Central memory CD8-positive, alpha-beta T cell (primary cell): ENCODE results near the gene DMBX1.

ENCODE experiments used
- ATAC-seq: fragments of 150-1000 bp; cut with Tn5 transposase; replicated peaks from 2 replicates; pipeline ENCODE4 v1.10.0; 2022; ENCODE audit warnings: mild to moderate bottlenecking, moderate FRiP score, moderate number of reproducible peaks; ENCODE audit not compliant: poor library complexity, severe bottlenecking; ENCODE audit errors: extremely low read depth
- DNase-seq, 2 donors: peaks; one replicate each; pipeline ENCODE4 v3.0.0; 2021; ENCODE audit warnings: low spot score in 2 of 2
- H3K27ac Mint-ChIP-seq: one replicate; pipeline ENCODE4 v1.8.0; 2022; ENCODE audit warnings: low read depth, mild to moderate bottlenecking, moderate library complexity, mixed read lengths
- H3K27me3 Mint-ChIP-seq: one replicate; pipeline ENCODE4 v1.8.0; 2022; ENCODE audit warnings: mixed read lengths
- H3K36me3 Mint-ChIP-seq: one replicate; pipeline ENCODE4 v1.8.0; 2022; ENCODE audit warnings: mild to moderate bottlenecking, moderate library complexity, mixed read lengths; ENCODE audit not compliant: insufficient read depth
- H3K4me1 Mint-ChIP-seq: one replicate; pipeline ENCODE4 v1.8.0; 2022; ENCODE audit warnings: mixed read lengths
- H3K4me3 Mint-ChIP-seq: one replicate; pipeline ENCODE4 v1.8.0; 2022; ENCODE audit warnings: mild to moderate bottlenecking, moderate library complexity, mixed read lengths
- H3K9me3 Mint-ChIP-seq: one replicate; pipeline ENCODE4 v1.8.0; 2022; ENCODE audit warnings: mixed read lengths

DMBX1 gene

DNA sequence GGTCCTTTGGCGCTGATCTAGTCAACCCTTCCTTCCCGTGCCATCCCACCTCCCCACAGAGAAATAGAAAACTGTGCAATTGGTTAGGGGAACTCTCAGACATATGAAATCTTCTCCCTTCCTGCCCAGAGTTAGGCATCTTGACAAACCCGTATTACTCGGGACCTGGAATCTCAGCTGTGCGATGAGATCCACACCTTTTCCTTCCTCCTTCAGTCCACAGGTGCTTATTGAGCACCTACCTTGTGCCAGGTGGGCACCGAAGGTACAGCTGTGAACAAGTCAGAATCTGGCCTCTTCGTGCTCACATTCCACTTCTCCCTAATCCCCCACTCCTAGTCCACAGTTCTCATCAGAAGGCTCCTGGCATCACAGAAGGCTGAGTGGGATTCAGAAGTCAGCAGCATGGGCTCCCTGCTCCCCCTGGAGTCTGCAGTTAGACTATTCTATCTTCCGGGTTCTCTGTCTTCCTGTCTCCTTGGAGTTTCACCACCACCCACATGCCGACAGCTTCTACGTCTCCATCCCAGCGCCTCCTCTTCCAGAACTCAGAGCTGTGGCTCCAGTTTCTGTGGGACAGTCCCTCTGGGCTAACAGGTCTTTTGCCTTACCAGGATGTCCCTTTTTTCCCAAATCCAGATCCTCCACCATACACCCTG, 38.8 kb downstream of the DMBX1 start:
- Mint-ChIP-seq H3K4me3 (no peak overlapping the region), H3K36me3 (peaks cover 3% of the 10 kb centered on the region), H3K9me3 (no peaks in the 10 kb centered on the region), H3K27ac (no peak overlapping the region), H3K4me1 (no peaks in the 10 kb centered on the region), H3K27me3 (peaks cover 35% of the 10 kb centered on the region)
- DNase-seq (no peak), ATAC-seq (no peak)

DNA sequence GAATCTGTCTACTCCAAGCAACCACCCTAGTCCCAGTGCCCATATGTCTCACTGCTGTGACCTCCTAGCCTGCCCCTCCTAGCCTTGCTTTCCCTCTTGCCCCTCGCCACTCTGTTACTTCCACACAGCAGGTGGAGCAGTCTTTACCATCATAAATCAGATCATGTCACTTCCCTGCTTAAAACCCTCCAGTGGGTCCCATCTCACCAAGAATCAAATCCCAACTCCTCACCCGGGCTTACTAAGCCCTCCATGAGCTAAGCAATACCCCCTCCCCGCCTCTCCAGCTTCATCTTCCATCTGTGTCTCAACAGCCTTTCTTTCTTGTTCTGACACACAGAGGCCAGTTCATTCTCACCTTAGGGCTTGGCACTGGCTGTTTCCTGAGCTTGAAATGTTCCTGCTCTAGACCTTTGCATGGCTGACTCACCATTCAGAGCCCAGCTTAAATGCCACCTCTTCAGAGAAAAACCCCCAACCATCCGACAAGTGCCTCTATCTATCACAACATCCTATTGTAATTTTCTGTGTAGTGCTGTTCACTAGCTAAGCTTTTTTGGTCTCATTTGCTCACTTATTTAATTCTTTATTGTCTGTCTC, 39.5 kb downstream of the DMBX1 start:
- Mint-ChIP-seq H3K27ac (no peak overlapping the region), H3K4me1 (peaks cover 7% of the 10 kb centered on the region), H3K27me3 (peaks cover 35% of the 10 kb centered on the region), H3K36me3 (peaks cover 4% of the 10 kb centered on the region), H3K9me3 (no peaks in the 10 kb centered on the region), H3K4me3 (no peak overlapping the region)
- ATAC-seq = no peak
- no peak for DNase-seq

DNA sequence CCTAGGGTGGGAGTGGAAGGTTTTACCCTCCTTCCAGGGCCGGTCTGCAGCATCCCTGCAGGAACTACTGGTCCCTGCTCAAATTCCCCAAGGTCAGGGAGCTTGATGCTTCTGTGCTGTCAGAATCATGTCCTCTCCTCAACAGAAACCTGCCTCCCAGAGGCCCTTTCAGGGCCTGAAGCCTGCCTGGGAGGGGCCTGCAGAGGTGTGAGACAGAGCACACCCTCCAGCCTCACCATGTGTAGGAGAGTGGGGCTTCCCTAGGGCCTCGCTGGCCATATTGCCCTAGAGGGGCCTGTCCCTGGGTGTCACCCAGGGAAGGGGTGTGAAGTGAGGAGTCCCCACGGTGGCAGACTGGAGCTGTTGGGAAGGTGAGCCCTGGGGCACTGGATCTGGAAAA, 40.7 kb downstream of the DMBX1 start:
- Mint-ChIP-seq H3K4me3 (peak overlapping the region; percentile 7), H3K36me3 (peaks cover 4% of the 10 kb centered on the region), H3K27ac (no peak overlapping the region), H3K27me3 (peaks cover 27% of the 10 kb centered on the region), H3K9me3 (no peaks in the 10 kb centered on the region), H3K4me1 (peaks cover 11% of the 10 kb centered on the region)
- DNase-seq (no peak), ATAC-seq (no peak)

DNA sequence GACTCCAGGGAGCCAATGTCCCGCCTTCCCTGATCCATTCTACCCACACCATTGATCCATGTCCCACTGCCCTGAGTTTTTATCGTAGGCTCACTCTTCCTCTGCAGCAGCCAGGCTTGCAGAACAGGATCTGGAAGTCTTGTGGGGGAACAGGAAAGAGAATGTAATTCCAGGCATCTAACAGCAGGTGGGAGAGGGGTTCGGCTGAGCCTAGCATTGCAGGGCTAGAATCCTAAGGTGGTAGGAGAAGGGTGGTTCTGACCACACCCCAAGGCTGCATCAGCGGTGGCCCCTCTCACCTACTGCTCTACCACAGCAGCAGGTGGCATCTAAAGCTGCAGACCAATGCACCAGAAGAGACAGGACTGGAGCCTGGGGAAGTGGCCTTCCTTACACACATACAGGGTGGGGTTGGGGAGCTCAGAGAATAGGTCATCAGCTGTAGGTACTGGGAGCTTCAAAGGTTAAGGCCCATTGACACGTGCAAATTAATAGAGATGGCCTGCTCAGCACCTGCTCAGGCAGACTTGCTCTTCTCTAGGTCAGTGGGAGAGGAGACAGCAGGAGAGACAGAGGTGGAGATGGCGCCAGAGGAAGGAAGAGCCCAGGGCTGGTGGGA, 41.3 kb downstream of the DMBX1 start:
- DNase-seq = no peak
- H3K4me1 Mint-ChIP-seq = peaks cover 11% of the 10 kb centered on the region
- H3K9me3 Mint-ChIP-seq = no peaks in the 10 kb centered on the region
- no peak overlapping the region for H3K27ac Mint-ChIP-seq
- peaks cover 4% of the 10 kb centered on the region for H3K36me3 Mint-ChIP-seq
- peak overlapping the region; percentile 7 for H3K4me3 Mint-ChIP-seq
- H3K27me3 Mint-ChIP-seq = peaks cover 22% of the 10 kb centered on the region
- ATAC-seq = no peak

DNA sequence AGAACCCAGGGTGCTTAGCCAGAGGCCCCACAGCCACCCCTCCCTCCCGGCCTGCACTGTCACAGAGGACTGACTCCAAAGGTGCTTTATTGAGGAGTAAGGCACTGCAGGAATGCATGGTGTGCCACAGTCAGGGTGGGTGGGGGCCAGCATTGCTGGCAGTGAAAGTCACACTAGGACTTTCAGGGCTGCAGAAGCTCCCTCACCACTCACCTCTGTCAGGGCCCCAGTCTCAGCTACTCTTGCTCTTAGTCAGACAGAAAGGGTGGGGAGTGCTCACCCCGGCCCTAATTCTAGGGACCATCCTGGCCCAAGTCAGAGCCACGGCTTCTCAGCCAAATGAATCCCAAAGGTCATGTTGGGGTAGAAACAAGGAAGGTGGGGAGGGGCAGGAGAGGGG, 42.5 kb downstream of the DMBX1 start:
- DNase-seq = no peak
- Mint-ChIP-seq H3K27ac (peak overlapping the region; percentile 65), H3K4me3 (peak overlapping the region; percentile 62), H3K9me3 (no peaks in the 10 kb centered on the region), H3K27me3 (peaks cover 22% of the 10 kb centered on the region), H3K36me3 (peaks cover 4% of the 10 kb centered on the region), H3K4me1 (peaks cover 11% of the 10 kb centered on the region)
- ATAC-seq = no peak

DNA sequence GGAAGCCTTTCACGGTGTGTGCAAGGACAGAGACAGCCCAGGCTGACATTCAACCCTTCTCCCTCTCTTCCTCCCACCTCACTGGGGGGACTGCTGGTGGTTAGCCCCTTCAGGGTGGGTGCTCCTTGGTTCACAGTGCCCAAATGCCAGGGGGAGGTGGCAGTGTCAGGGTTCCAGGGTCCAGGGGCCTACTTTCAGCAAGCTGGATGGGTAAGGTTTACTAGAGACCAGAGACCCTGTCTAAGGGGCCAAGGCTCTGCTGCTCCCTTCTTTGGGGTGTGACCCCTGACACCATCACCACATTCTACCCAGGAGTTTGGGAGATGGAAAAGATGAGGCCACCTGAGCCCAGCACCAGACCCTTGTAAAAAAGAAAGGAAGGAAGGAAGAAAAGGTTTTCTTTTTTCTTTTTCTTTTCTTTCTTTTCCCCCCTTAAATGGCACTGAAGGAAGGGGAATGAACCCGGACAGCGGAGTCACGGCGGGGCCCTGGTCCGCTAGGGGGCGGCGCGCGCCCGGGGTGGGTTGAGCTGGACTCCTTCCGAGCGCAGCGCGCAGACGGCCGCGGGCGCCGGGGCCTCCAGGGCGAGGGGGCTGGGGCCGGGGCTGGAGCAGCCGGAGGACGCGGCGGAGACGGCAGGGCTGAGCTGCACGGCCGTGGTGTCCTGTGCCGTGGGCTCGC, 43.0 kb downstream of the DMBX1 start:
- H3K9me3 Mint-ChIP-seq = no peaks in the 10 kb centered on the region
- H3K27ac Mint-ChIP-seq = peak overlapping the region; percentile 65
- peaks cover 4% of the 10 kb centered on the region for H3K36me3 Mint-ChIP-seq
- ATAC-seq (peak; percentile 86), DNase-seq (peak; percentile 59)
- peaks cover 20% of the 10 kb centered on the region for H3K27me3 Mint-ChIP-seq
- peak overlapping the region; percentile 62 for H3K4me3 Mint-ChIP-seq
- peaks cover 11% of the 10 kb centered on the region for H3K4me1 Mint-ChIP-seq

DNA sequence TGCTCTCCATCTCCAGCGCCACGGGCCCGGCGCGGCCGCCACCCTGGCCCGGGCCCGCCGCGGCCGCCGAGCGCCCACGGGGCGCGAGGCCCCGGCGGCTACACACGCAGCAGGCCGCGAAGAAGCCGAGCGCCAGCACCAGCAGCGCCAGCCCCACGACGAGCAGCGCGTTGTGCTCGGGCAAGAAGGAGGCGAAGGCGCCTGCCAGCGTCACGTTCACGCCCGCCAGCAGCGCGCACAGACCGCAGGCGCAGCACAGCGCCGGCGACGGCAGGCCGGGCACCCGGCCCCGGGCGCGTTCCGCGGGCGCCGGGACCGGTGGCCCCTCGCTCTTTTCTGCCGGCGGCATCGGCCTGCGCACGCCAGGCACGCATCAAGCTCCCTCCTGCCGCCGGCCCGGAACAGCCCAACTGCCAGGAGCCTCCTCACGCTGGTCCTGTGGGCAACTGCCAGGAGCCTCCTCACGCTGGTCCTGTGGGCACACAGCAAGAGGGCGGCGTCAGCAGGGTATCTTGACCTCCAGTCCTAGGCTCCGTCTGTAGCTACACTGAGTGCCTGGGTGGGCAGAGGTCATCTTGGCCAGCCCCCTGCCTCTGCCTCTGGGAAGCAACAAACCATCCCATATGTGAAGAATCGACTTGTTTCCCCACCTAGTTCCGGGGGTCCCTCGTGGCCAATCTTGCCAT, 43.7 kb downstream of the DMBX1 start:
- Mint-ChIP-seq H3K4me3 (peak overlapping the region; percentile 87), H3K9me3 (no peaks in the 10 kb centered on the region), H3K27ac (peak overlapping the region; percentile 90), H3K27me3 (peaks cover 13% of the 10 kb centered on the region), H3K36me3 (peaks cover 4% of the 10 kb centered on the region), H3K4me1 (peaks cover 11% of the 10 kb centered on the region)
- peak; percentile 83 for ATAC-seq
- peak; percentile 36 to 53 for DNase-seq

DNA sequence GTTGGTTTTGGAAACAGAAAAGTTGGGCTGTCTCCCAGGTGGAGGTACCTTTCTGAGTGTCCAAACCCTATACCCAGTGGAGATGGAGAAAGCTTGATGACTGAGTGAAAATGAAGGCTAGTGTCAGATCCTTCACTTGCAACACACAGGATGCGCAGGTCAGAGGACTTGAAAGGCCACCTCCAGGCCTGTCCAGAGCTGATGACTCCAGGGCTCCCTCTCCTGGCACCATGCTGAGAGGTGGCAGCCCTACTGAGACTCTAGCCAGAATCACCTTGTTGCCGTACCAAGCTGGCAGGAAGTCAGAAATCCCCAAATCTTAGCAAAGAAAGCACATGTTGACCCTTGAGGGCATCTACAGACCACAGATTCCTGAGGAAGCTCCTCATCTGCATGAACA, 45.4 kb downstream of the DMBX1 start:
- H3K36me3 Mint-ChIP-seq = peaks cover 4% of the 10 kb centered on the region
- no peak for DNase-seq

DNA sequence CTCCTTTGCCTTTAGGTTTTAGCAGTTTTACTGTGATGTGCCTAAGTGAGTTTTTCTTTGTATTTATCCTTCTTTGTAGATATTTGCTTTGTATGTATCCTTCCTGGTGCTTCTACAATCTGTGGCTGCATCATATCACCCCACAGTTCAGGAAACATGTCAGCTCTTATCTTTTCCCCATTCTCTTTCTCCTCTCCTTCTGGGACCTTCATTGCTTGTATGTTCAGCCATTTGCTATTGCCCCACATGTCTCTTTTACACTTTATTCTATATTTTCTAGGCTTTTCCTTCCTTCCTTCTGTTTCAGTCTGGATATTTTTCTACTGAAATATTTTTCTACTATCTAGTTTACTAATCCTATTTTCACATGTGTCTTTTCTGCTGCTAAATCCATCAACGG, 46.9 kb downstream of the DMBX1 start:
- peaks cover 4% of the 10 kb centered on the region for H3K36me3 Mint-ChIP-seq
- H3K27ac Mint-ChIP-seq = no peak overlapping the region
- ATAC-seq (no peak), DNase-seq (no peak)
- H3K27me3 Mint-ChIP-seq = no peaks in the 10 kb centered on the region
- peaks cover 11% of the 10 kb centered on the region for H3K4me1 Mint-ChIP-seq
- no peaks in the 10 kb centered on the region for H3K9me3 Mint-ChIP-seq
- H3K4me3 Mint-ChIP-seq = no peak overlapping the region

More for the DNA sequence above, 45.4 kb downstream of the DMBX1 start:
- H3K4me3 Mint-ChIP-seq = no peak overlapping the region
- H3K27me3 Mint-ChIP-seq = no peaks in the 10 kb centered on the region
- no peaks in the 10 kb centered on the region for H3K9me3 Mint-ChIP-seq
- peaks cover 11% of the 10 kb centered on the region for H3K4me1 Mint-ChIP-seq
- no peak overlapping the region for H3K27ac Mint-ChIP-seq
- no peak for ATAC-seq

DNA sequence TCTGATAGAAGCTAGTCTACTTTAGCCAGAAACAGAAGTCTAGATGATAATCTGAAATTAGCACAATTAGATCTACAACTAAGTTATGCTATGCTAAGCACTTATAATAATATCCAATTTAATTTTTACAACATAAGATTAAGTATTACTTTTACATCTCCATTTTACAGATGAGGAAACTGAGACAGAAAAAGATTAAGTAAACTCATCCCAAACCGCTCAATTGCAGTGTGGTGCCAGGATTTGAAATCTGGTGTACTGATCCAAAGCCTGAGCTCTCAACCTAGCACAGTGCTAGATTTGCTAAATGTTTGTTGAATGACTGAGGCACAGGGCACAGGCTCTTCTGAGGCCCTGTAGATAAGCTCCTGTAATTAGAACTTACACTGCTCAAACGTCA, 48.0 kb downstream of the DMBX1 start:
- peaks cover 4% of the 10 kb centered on the region for H3K27me3 Mint-ChIP-seq
- H3K9me3 Mint-ChIP-seq = no peaks in the 10 kb centered on the region
- ATAC-seq = no peak
- peaks cover 2% of the 10 kb centered on the region for H3K36me3 Mint-ChIP-seq
- no peak overlapping the region for H3K4me3 Mint-ChIP-seq
- peaks cover 11% of the 10 kb centered on the region for H3K4me1 Mint-ChIP-seq
- no peak overlapping the region for H3K27ac Mint-ChIP-seq
- DNase-seq = no peak

DNA sequence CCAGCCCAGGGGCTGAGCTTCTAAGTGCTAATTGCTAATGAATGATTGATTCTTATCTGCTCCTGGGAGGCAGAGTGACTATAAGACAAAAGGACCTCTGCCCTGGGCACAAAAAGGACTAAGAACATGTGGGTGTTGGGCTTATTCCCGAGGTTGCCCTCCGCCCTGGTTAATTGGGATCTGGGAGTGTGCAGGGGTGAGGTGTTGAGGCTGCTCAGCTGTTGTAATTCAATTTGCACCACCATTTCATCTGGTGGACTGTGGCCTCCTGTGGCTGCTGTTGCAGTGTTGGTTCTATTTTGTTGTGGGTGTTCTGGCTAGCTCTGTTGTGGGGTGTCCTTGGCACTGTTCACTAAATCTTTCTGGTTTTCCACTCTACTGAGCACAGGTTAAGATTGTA, 48.5 kb downstream of the DMBX1 start:
- Mint-ChIP-seq H3K27ac (no peak overlapping the region), H3K4me3 (no peak overlapping the region), H3K36me3 (peaks cover 2% of the 10 kb centered on the region), H3K4me1 (peaks cover 11% of the 10 kb centered on the region), H3K9me3 (no peaks in the 10 kb centered on the region), H3K27me3 (peaks cover 9% of the 10 kb centered on the region)
- DNase-seq (no peak), ATAC-seq (no peak)
